NCI-H446 treated with DMSO at 0.1 percent for 48 hours (cell line): ENCODE results near the gene HYAL2.

Source experiments
- DNase-seq: peaks from one replicate; lab custom pipeline; 2025; lab: John Stamatoyannopoulos, UW

Gene HYAL2

GRCh38 chr3:50350527-50351322 lies 28.2 kb upstream of the HYAL2 start, which contains the start of the genes CYB561D2 and NPRL2:
TSS of gene CYB561D2 (plus strand) at chr3:50350862. CDS start at chr3:50351434, 572 bp downstream.
TSS of gene NPRL2 (minus strand) at chr3:50350775. CDS start at chr3:50350652, 123 bp downstream.
- peak; percentile 77 for DNase-seq

GRCh38 chr3:50350213-50350526 lies 27.6 kb upstream of the HYAL2 start:
- DNase-seq = no peak

- DNase-seq = peak; percentile 33
Measured at GRCh38 chr3:50347187-50347813, 24.8 kb upstream of the HYAL2 start.

- DNase-seq = no peak
Measured at GRCh38 chr3:50345586-50346234, 23.2 kb upstream of the HYAL2 start, which contains the start of gene ZMYND10. TSS of gene ZMYND10 (minus strand) at chr3:50345732. CDS start at chr3:50345579, 153 bp downstream.

- no peak for DNase-seq
Measured at GRCh38 chr3:50345008-50345407, 22.5 kb upstream of the HYAL2 start.

- no peak for DNase-seq
Measured at GRCh38 chr3:50342813-50343633, 20.5 kb upstream of the HYAL2 start.

- DNase-seq = no peak
Measured at GRCh38 chr3:50341996-50342650, 19.6 kb upstream of the HYAL2 start.

GRCh38 chr3:50341537-50341936 lies 19.0 kb upstream of the HYAL2 start:
- DNase-seq = no peak

GRCh38 chr3:50340448-50341329 lies 18.1 kb upstream of the HYAL2 start, which contains the start of gene RASSF1:
TSS of gene RASSF1 (minus strand) at chr3:50340836. CDS start at chr3:50340805, 31 bp downstream.
- no peak for DNase-seq

GRCh38 chr3:50340147-50340447 lies 17.6 kb upstream of the HYAL2 start:
- DNase-seq = no peak

- no peak for DNase-seq
Measured at GRCh38 chr3:50339485-50340146, 17.1 kb upstream of the HYAL2 start.

- no peak for DNase-seq
Measured at GRCh38 chr3:50338965-50339364, 16.4 kb upstream of the HYAL2 start.

GRCh38 chr3:50337175-50337861 lies 14.8 kb upstream of the HYAL2 start:
- peak; percentile 94 for DNase-seq

- no peak for DNase-seq
Measured at GRCh38 chr3:50336452-50337174, 14.1 kb upstream of the HYAL2 start.

- no peak for DNase-seq
Measured at GRCh38 chr3:50334339-50335075, 12.0 kb upstream of the HYAL2 start.

GRCh38 chr3:50333744-50334328 lies 11.3 kb upstream of the HYAL2 start:
- DNase-seq = no peak

- DNase-seq = no peak
Measured at GRCh38 chr3:50331364-50331907, 8.9 kb upstream of the HYAL2 start.
